ENCODE data around the gene C2orf76. TPM values are rescaled to one million over a fixed set of nuclear protein-coding genes. Genes with fewer than 3 reads are reported as not detected.

Gene C2orf76
- total RNA-seq, 1 donor from 2014 or later: 12.2 TPM

- no peak for DNase-seq (ENCODE audit: low spot score in 2 of 2, unreplicated experiment in 2 of 2)
- peaks cover 2% of the 10 kb centered on the region for H3K36me3 Mint-ChIP-seq
- no peaks in the 10 kb centered on the region for H3K27me3 Mint-ChIP-seq (ENCODE audit: low read depth)
- no peaks in the 10 kb centered on the region for H3K9me3 Mint-ChIP-seq
- H3K4me3 Mint-ChIP-seq: no peak overlapping the region
- no peak overlapping the region for H3K27ac Mint-ChIP-seq
- H3K4me1 Mint-ChIP-seq: no peaks in the 10 kb centered on the region
- no peak for TF ChIP-seq CTCF (IDR thresholded peaks at IDR 0.05; ENCODE audit: unreplicated experiment)
Measured at GRCh38 chr2:119327431-119327830, 39.2 kb downstream of the C2orf76 start.

GRCh38 chr2:119326938-119327337 is 39.7 kb downstream of the C2orf76 start:
- no peaks in the 10 kb centered on the region for H3K9me3 Mint-ChIP-seq
- no peak overlapping the region for H3K4me3 Mint-ChIP-seq
- H3K27me3 Mint-ChIP-seq (ENCODE audit: low read depth): no peaks in the 10 kb centered on the region
- TF ChIP-seq CTCF (IDR thresholded peaks at IDR 0.05; ENCODE audit: unreplicated experiment): no peak
- no peak for DNase-seq (ENCODE audit: low spot score in 2 of 2, unreplicated experiment in 2 of 2)
- no peaks in the 10 kb centered on the region for H3K4me1 Mint-ChIP-seq
- H3K36me3 Mint-ChIP-seq: peaks cover 2% of the 10 kb centered on the region
- no peak overlapping the region for H3K27ac Mint-ChIP-seq

- H3K27ac Mint-ChIP-seq: no peak overlapping the region
- no peaks in the 10 kb centered on the region for H3K27me3 Mint-ChIP-seq (ENCODE audit: low read depth)
- H3K4me3 Mint-ChIP-seq: no peak overlapping the region
- H3K4me1 Mint-ChIP-seq: no peaks in the 10 kb centered on the region
- no peak for DNase-seq (ENCODE audit: low spot score in 2 of 2, unreplicated experiment in 2 of 2)
- H3K36me3 Mint-ChIP-seq: no peaks in the 10 kb centered on the region
- TF ChIP-seq CTCF (IDR thresholded peaks at IDR 0.05; ENCODE audit: unreplicated experiment): no peak
- H3K9me3 Mint-ChIP-seq: no peaks in the 10 kb centered on the region
Measured at GRCh38 chr2:119324685-119325270, 41.9 kb downstream of the C2orf76 start.

GRCh38 chr2:119323459-119323858 is 43.2 kb downstream of the C2orf76 start:
- no peaks in the 10 kb centered on the region for H3K4me1 Mint-ChIP-seq
- H3K9me3 Mint-ChIP-seq: no peaks in the 10 kb centered on the region
- H3K36me3 Mint-ChIP-seq: no peaks in the 10 kb centered on the region
- TF ChIP-seq CTCF (IDR thresholded peaks at IDR 0.05; ENCODE audit: unreplicated experiment): no peak
- no peak for DNase-seq (ENCODE audit: low spot score in 2 of 2, unreplicated experiment in 2 of 2)
- H3K27ac Mint-ChIP-seq: no peak overlapping the region
- H3K27me3 Mint-ChIP-seq (ENCODE audit: low read depth): no peaks in the 10 kb centered on the region
- H3K4me3 Mint-ChIP-seq: no peak overlapping the region

- no peak overlapping the region for H3K4me3 Mint-ChIP-seq
- H3K27me3 Mint-ChIP-seq (ENCODE audit: low read depth): no peaks in the 10 kb centered on the region
- H3K27ac Mint-ChIP-seq: no peak overlapping the region
Measured at GRCh38 chr2:119319593-119319992, 47.0 kb downstream of the C2orf76 start.

More at GRCh38 chr2:119319593-119319992, 47.0 kb downstream of the C2orf76 start:
- DNase-seq (ENCODE audit: low spot score in 2 of 2, unreplicated experiment in 2 of 2): no peak
- peaks cover 9% of the 10 kb centered on the region for H3K4me1 Mint-ChIP-seq
- H3K9me3 Mint-ChIP-seq: peaks cover 5% of the 10 kb centered on the region
- TF ChIP-seq CTCF (IDR thresholded peaks at IDR 0.05; ENCODE audit: unreplicated experiment): no peak
- H3K36me3 Mint-ChIP-seq: peaks cover 2% of the 10 kb centered on the region
